Stimulated activated CD8-positive, alpha-beta memory T cell treated with anti-CD3 and anti-CD28 coated beads, Interleukin-7, amount 100 ng/mL, for 24 hours (primary cell): Measurements from ENCODE around the gene ZNRF3.
"Not testable (repeated sequence)": the region's sequence is repeated elsewhere in the genome, so short reads cannot be mapped to it uniquely, and the experiment has no call there.

Experiments
- DNase-seq: peaks from one replicate; pipeline ENCODE4 v3.0.0-alpha.2; 2020; ENCODE audit warnings: low read depth

The ZNRF3 gene

GRCh38 chr22:29039148-29039547 lies 155.8 kb downstream of the ZNRF3 start:
- DNase-seq: no peak

- not testable (repeated sequence) for DNase-seq
These were observed 156.3 kb downstream of the ZNRF3 start for GRCh38 chr22:29039684-29040083.

GRCh38 chr22:29040385-29041275 lies 157.3 kb downstream of the ZNRF3 start:
- DNase-seq: peak; percentile 24

GRCh38 chr22:29041408-29041807 lies 158.0 kb downstream of the ZNRF3 start:
- no peak for DNase-seq

GRCh38 chr22:29043906-29044575 lies 160.7 kb downstream of the ZNRF3 start:
- no peak for DNase-seq

GRCh38 chr22:29044657-29045176 lies 161.3 kb downstream of the ZNRF3 start:
- no peak for DNase-seq

GRCh38 chr22:29048822-29049654 lies 165.7 kb downstream of the ZNRF3 start:
- DNase-seq: no peak

- no peak for DNase-seq
These were observed 166.4 kb downstream of the ZNRF3 start for GRCh38 chr22:29049655-29050263.

- no peak for DNase-seq
These were observed 167.1 kb downstream of the ZNRF3 start for GRCh38 chr22:29050457-29050856.

GRCh38 chr22:29053048-29053702 lies 169.8 kb downstream of the ZNRF3 start:
- no peak for DNase-seq

GRCh38 chr22:29054251-29054767 lies 170.9 kb downstream of the ZNRF3 start:
- DNase-seq: no peak

- no peak for DNase-seq
These were observed 171.9 kb downstream of the ZNRF3 start for GRCh38 chr22:29055192-29055830.

- no peak for DNase-seq
These were observed 173.1 kb downstream of the ZNRF3 start for GRCh38 chr22:29056472-29056871.

- no peak for DNase-seq
These were observed 177.0 kb downstream of the ZNRF3 start for GRCh38 chr22:29060251-29060869.

- DNase-seq: no peak
These were observed 177.6 kb downstream of the ZNRF3 start for GRCh38 chr22:29060931-29061330.

- DNase-seq: no peak
These were observed 178.4 kb downstream of the ZNRF3 start, which contains the start of gene C22orf31 for GRCh38 chr22:29061773-29062172. Gene C22orf31 (minus strand): TSS chr22:29061831. CDS start chr22:29061792, 39 bp downstream.

- DNase-seq: no peak
These were observed 179.0 kb downstream of the ZNRF3 start for GRCh38 chr22:29062286-29062821.

GRCh38 chr22:29065468-29066190 lies 182.3 kb downstream of the ZNRF3 start:
- no peak for DNase-seq

GRCh38 chr22:29069463-29069862 lies 186.1 kb downstream of the ZNRF3 start:
- DNase-seq: no peak
